ENCODE results near the gene ATP6V0C.

GRCh38 chr16:2498531-2499253 is 15.1 kb upstream of the ATP6V0C start:
- no peak for TF ChIP-seq CTCF (IDR thresholded peaks at IDR 0.05)
- no peak for TF ChIP-seq EP300 (IDR thresholded peaks at IDR 0.05)
- TF ChIP-seq POLR2A (IDR thresholded peaks at IDR 0.05) = no peak

All from ovary (tissue), 3 donors.